ENCODE data around the gene FBLN2. TPM values are rescaled to one million over a fixed set of nuclear protein-coding genes. Genes with fewer than 3 reads are reported as not detected.

The FBLN2 gene
- total and polyA plus RNA-seq, 8 donors: 1.8 to 143 (median 11.9) TPM

DNA sequence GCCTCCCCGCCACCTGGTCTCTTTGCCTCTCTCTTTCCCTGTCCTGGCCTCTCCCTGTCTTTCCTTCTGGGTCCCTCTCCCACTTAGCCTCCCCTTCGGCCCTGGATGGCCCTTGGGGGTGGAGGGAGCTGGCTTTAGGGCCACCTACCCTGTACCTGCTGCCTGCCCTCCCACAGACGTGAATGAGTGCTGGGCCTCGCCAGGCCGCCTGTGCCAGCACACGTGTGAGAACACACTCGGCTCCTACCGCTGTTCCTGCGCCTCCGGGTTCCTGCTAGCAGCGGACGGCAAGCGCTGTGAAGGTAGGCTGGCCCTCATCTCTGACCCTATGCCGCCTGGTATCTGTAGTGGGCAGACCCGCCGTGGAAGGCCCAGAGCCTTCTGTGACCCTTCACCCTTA is 80.7 kb downstream of the FBLN2 start:
- WGBS, 5 donors: 86 to 91% (median 88%) methylated on average over 11 to 16 of the region's 16 CpGs
- Histone ChIP-seq H3K36me3 (peaks cover 0 to 6% (median 0%) of the 10 kb centered on the region in 4 donors), H3K4me3 (no peak overlapping the region), H3K27ac (no peak overlapping the region), H3K9me3 (no peaks in the 10 kb centered on the region), H3K27me3 (no peaks in the 10 kb centered on the region), H3K4me1 (no peaks in the 10 kb centered on the region)
- intact Hi-C loops (cut with DNase I; ENCODE audit: low total_unique reads): no loop called here
- TF ChIP-seq, protein P1, sequence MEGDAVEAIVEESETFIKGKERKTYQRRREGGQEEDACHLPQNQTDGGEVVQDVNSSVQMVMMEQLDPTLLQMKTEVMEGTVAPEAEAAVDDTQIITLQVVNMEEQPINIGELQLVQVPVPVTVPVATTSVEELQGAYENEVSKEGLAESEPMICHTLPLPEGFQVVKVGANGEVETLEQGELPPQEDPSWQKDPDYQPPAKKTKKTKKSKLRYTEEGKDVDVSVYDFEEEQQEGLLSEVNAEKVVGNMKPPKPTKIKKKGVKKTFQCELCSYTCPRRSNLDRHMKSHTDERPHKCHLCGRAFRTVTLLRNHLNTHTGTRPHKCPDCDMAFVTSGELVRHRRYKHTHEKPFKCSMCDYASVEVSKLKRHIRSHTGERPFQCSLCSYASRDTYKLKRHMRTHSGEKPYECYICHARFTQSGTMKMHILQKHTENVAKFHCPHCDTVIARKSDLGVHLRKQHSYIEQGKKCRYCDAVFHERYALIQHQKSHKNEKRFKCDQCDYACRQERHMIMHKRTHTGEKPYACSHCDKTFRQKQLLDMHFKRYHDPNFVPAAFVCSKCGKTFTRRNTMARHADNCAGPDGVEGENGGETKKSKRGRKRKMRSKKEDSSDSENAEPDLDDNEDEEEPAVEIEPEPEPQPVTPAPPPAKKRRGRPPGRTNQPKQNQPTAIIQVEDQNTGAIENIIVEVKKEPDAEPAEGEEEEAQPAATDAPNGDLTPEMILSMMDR (IDR thresholded peaks at IDR 0.05): no peak
- TF ChIP-seq POLR2AphosphoS5 (IDR thresholded peaks at IDR 0.05) (no peak), POLR2A (IDR thresholded peaks at IDR 0.05) (no peak)
- DNase-seq: no peak

DNA sequence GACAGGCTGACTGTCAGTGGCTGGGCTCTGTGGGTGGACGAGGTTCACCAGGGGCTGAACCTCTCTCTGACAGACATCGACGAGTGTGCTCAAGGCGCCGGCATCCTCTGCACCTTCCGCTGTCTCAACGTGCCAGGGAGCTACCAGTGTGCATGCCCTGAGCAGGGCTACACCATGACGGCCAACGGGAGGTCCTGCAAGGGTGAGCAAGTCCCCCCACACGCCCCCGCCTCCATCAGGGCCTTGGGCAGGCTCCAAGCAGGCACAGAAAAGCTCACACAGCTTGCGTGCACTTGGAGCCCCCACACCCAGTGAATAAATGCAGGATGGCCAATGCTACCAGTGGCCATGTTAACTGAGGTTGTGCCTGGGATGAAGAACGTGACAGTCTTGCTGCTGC is 82.3 kb downstream of the FBLN2 start:
- 73 to 86% (median 81%) methylated on average over 13 of the region's 13 CpGs for WGBS, 5 donors
- H3K4me1 ChIP-seq: no peaks in the 10 kb centered on the region
- no peak for DNase-seq
- H3K36me3 ChIP-seq: peaks cover 0 to 6% (median 0%) of the 10 kb centered on the region in 4 donors
- no peaks in the 10 kb centered on the region for H3K27me3 ChIP-seq
- TF ChIP-seq, protein P1 (IDR thresholded peaks at IDR 0.05): no peak
- TF ChIP-seq EP300 (IDR thresholded peaks at IDR 0.05): no peak
- TF ChIP-seq POLR2AphosphoS5 (IDR thresholded peaks at IDR 0.05): no peak
- TF ChIP-seq POLR2A (IDR thresholded peaks at IDR 0.05): no peak
- H3K9me3 ChIP-seq: no peaks in the 10 kb centered on the region
- no peak overlapping the region for H3K4me3 ChIP-seq
- H3K27ac ChIP-seq: no peak overlapping the region
- intact Hi-C loops (cut with DNase I; ENCODE audit: low total_unique reads): no loop called here

DNA sequence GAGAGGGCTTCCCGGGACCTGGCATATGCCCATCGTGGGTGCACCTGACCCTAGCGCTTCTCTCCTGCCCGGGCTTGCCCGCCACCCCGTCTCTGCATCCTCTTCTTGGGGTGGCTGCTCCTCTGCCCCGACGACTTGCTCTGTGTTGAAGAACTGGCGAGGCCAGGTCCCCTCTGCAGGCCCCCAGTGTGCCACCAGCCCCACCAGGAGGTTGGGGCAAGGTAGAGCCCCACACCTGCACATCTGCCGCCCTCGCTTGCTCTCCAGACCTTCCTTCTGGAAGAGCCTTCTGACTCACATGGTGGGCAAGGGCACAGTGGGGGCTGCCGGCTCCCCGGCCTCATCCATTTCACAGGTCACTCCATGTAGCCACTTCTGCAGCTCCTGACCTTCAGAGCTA is 84.3 kb downstream of the FBLN2 start:
- H3K4me3 ChIP-seq: no peak overlapping the region
- no peak for TF ChIP-seq EP300 (IDR thresholded peaks at IDR 0.05)
- TF ChIP-seq POLR2AphosphoS5 (IDR thresholded peaks at IDR 0.05): no peak
- TF ChIP-seq, protein P1 (IDR thresholded peaks at IDR 0.05): no peak
- TF ChIP-seq POLR2A (IDR thresholded peaks at IDR 0.05): no peak
- peaks cover 0 to 6% (median 0%) of the 10 kb centered on the region in 4 donors for H3K36me3 ChIP-seq
- intact Hi-C loops (cut with DNase I; ENCODE audit: low total_unique reads): no loop called here
- H3K27ac ChIP-seq: no peak overlapping the region
- 86 to 95% (median 93%) methylated on average over 11 to 13 of the region's 13 CpGs for WGBS, 5 donors
- no peaks in the 10 kb centered on the region for H3K27me3 ChIP-seq
- no peaks in the 10 kb centered on the region for H3K9me3 ChIP-seq
- DNase-seq: no peak
- H3K4me1 ChIP-seq: no peaks in the 10 kb centered on the region

DNA sequence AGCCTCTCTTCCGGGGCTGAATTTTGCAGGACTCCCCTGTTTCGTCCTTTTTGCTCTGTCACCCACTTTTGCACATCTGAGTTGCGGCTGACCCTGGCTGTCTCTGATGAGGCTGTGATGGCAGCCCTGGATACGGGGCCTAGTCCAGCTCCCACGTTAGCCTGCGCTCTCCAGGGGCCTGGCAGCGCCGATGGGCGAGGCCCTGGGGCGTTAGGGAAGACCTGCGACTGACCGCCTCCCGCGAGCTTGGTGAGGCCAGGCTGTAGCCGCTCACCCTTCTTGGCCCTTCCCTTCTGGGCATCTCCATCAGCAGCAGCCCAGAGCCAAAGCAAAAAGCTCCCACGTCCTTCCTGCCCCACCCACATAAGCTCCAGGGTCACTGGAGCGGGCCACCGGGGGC is 85.2 kb downstream of the FBLN2 start:
- H3K36me3 ChIP-seq: peaks cover 0 to 6% (median 0%) of the 10 kb centered on the region in 4 donors
- H3K4me1 ChIP-seq: no peaks in the 10 kb centered on the region
- no peak for DNase-seq
- WGBS, 5 donors: 76 to 85% (median 80%) methylated on average over 16 to 18 of the region's 18 CpGs
- no peak overlapping the region for H3K27ac ChIP-seq
- H3K27me3 ChIP-seq: no peaks in the 10 kb centered on the region
- no peak overlapping the region for H3K4me3 ChIP-seq
- TF ChIP-seq EP300 (IDR thresholded peaks at IDR 0.05): no peak
- TF ChIP-seq POLR2A (IDR thresholded peaks at IDR 0.05): no peak
- no peak for TF ChIP-seq POLR2AphosphoS5 (IDR thresholded peaks at IDR 0.05)
- TF ChIP-seq, protein P1 (IDR thresholded peaks at IDR 0.05): no peak
- intact Hi-C loops (cut with DNase I; ENCODE audit: low total_unique reads): no loop called here
- no peaks in the 10 kb centered on the region for H3K9me3 ChIP-seq
